GM13977 (cell line): Measurements from ENCODE around the gene METTL18.

ENCODE experiments used
- DNase-seq: peaks from one replicate; pipeline ENCODE4 v3.0.0; 2012; ENCODE audit warnings: low spot score
- in situ Hi-C: fragments of 300-500 bp; cut with MboI; formaldehyde crosslinking; loops from one replicate; pipeline ENCODE4 v1.12.0; 2022; ENCODE audit warnings: low sequenced_read_pairs, low pct_unique_long_range_greater_than_20kb, mixed read lengths, inconsistent platforms; ENCODE audit not compliant: unreplicated experiment
- TF ChIP-seq, protein P1 (sequence below): IDR thresholded peaks from 2 replicates; pipeline ENCODE4 v1.5.1; 2012; ENCODE audit warnings: mild to moderate bottlenecking, control low read depth; ENCODE audit not compliant: insufficient read depth; ENCODE audit errors: extremely low read depth, missing control alignments

Gene METTL18

GRCh38 chr1:169788402-169788801, 6.3 kb downstream of the METTL18 start:
- TF ChIP-seq, protein P1, sequence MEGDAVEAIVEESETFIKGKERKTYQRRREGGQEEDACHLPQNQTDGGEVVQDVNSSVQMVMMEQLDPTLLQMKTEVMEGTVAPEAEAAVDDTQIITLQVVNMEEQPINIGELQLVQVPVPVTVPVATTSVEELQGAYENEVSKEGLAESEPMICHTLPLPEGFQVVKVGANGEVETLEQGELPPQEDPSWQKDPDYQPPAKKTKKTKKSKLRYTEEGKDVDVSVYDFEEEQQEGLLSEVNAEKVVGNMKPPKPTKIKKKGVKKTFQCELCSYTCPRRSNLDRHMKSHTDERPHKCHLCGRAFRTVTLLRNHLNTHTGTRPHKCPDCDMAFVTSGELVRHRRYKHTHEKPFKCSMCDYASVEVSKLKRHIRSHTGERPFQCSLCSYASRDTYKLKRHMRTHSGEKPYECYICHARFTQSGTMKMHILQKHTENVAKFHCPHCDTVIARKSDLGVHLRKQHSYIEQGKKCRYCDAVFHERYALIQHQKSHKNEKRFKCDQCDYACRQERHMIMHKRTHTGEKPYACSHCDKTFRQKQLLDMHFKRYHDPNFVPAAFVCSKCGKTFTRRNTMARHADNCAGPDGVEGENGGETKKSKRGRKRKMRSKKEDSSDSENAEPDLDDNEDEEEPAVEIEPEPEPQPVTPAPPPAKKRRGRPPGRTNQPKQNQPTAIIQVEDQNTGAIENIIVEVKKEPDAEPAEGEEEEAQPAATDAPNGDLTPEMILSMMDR: no peak
- DNase-seq: no peak
- in situ Hi-C loops: no loop called here

- no peak for DNase-seq
- in situ Hi-C loops: no loop called here
- TF ChIP-seq, protein P1: no peak
These were observed 7.7 kb downstream of the METTL18 start for GRCh38 chr1:169786974-169787373.

DNA sequence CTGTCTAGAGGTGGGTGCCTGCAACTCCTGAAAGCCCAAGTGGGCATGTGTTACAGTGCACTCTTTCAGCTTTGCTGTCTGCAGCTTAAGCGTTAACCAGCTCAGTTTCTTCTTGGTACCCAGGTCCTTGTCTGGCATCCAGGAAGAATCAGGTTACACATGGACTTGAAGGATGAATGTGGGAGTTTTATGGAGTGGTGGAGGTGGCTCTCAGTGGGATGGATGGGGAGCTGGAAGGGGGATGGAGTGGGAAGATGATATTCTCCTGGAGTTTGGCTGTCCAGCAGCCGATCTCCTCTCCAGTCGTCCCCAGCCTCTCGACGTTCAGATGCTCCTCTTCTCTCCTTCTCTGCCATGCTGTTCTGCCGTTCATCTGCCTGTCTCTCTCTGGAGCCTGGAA, 9.4 kb downstream of the METTL18 start:
- in situ Hi-C loops: no loop called here
- no peak for DNase-seq
- TF ChIP-seq, protein P1: no peak

DNA sequence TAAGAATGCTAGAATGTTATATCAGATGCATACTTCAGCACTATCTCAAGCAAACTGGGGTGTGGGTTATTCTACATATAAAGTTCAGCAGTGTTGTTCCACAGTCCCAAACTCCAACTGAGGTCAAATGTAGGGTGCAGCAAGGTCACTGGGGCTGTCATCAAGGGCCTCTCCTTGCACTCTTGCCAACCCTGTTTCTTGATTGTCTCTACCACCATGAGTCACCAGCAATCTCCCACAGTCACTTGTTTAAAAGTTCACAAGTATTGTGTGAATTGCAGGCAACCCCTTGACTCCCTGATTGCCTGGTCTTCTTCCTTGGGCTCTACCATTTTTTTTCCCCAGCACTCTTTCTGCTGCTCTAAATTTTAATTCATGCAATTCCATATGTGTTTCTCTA, 10.6 kb downstream of the METTL18 start:
- in situ Hi-C loops: no loop called here
- no peak for DNase-seq
- TF ChIP-seq, protein P1: no peak

GRCh38 chr1:169782596-169782995, 12.1 kb downstream of the METTL18 start:
- TF ChIP-seq, protein P1: no peak
- no peak for DNase-seq
- in situ Hi-C loops: no loop called here

DNA sequence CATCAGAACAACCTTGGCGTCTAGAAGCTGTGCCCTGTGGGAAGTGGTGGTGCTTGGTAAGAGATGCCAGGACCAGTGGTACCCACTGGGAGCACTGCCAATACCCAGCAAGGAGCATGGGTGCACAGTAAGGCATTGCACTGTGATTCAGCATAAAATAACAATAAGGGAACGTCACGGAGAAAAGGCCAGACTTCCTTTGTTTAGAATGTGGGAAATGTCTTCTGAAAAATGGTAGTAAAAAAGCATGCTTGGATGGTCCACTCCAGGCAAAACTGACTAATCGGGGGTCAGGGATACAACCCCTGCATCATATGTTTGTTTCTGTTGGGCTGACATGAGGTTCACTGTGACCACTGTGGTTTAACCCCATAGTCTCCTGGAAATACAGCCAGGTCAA, 14.7 kb downstream of the METTL18 start:
- in situ Hi-C loops: no loop called here
- DNase-seq: no peak
- TF ChIP-seq, protein P1: no peak

DNA sequence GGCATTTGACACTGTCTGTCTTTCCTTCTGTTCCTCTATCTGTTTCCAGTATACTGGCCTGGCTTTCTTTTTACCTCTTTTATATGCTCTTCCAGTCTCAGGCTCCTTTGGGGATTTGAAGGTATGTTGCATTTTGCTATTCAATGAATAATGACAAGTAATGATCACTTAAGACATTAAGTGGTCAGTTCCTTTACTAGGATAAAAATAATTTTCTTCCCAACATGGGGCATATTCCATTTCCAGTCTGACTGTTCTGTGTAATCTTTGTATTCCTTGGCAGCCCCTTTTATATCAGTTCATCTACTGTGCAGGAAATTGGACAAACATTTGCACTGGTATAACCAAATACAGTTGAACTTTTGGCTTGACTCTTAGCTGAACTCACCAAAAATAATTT, 15.6 kb downstream of the METTL18 start:
- TF ChIP-seq, protein P1: no peak
- DNase-seq: no peak
- in situ Hi-C loops: no loop called here
